ENCODE measurements around the gene CENPN.

CENPN gene

GRCh38 chr16:81006813-81007695 is at the start of gene CENPN, which contains the start of gene CMC2:
CENPN (plus strand) TSS chr16:81007214; CDS start chr16:81011940, 4,726 bp downstream.
CMC2 (minus strand) TSS chr16:81006885; CDS start chr16:80997394, 9,491 bp downstream.
- peak; percentile 97 for DNase-seq

DNA sequence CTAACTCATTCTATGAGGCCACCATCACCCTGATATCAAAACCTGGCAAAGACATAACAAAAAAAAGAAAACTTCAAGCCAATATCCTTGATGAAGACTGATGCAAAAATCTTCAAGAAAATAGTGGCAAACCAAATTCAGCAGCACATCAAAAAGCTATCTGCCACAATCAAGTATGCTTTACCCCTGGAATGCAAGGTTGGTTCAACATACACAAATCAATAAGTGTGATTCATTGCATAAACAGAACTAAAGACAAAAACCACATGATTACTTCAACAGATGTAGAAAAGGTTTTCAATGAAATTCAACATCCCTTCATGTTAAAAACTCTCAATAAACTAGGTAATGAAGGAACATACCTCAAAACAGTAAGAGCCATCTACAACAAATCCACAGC is 48.7 kb upstream of the CENPN start:
- DNase-seq, result no peak

DNA sequence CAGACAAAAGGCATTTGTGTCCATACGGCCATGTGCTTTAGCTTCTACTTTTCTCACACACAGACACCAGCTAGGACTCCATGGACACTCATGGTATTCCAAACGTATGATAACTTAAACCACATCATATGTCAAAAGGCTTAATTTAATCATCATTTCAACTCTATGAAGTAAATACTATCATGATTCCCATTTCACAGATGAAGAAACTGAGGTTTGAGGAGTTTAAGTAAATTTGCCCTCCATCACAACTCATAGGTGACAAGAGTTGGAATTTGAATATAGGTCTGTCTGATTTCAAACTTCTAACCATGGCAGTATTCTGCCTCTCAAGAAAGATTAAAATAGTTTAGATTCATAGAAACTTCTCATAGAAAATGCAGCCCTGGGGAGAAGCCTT is 44.1 kb upstream of the CENPN start:
- DNase-seq, result no peak

GRCh38 chr16:80964351-80964750 is 42.7 kb upstream of the CENPN start:
- DNase-seq, result no peak

DNA sequence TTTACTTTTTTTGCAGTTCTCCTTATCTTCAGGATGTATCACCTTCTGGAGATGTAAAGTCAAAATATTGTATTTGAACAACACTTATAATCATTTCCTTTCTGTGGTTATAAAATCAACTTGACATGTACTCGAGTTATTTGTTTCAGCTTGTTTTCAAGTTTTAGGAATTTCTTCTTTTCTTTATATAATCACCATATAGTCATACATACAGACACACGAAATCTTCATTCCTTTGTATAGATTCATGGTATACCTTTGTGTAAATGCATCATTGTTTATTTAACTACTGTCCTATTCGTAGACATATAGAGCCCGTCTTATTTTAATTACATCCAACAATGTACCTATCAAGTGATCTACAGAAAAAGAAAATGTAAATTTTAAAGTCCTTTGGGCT is 40.4 kb upstream of the CENPN start:
- DNase-seq, result no peak

DNA sequence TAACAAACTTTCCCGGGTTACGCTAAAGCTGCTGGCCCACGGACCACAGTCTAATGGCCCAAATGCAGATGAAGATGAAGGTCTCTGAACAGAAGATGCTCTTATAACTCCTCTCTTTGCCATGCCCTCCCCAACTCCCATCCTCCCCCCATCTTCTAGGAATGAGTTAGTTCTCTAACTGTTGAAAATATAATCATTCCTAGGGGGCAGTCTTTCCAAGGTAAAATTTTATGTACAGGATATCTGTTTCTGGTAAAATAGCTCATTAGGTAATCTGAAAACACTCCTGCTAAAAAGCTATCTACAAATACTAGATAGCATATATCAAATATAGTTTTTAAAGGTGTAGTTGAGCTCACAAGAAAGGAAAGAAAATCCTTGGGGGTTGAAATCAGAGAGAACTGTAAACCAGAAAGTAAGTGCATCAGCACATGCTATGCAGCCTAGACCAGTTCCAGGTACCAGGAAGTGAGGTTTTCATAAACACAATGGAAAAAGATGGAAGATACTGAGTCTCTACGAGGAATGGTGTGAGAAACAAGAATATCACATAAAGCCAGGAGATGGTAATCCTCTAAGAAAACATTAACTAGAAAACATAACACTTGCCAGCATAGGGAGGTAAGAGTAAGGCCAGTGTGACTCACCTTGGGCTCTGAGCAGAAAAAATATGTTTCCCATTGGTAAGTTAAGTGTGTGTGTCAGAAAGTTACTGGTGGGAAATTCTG is 38.5 kb upstream of the CENPN start:
- no peak for DNase-seq

DNA sequence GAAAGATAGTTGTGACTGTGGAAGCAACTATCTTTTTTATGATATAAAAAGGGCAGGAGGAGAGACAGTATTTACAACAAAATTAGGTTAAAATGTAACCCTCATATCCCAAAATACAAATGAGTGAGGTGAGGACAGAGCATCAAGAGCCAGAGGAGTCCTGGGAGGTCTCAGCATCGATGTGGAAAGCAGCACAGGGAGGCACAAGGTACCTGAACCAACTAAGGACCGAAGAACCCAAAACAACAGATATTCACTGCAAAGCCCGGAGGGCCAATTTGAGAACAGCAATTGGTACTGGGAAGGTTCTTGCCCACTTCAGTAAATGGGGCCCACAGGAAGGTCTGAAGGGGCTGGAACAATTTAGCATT is 37.9 kb upstream of the CENPN start:
- DNase-seq, result no peak

GRCh38 chr16:80971819-80972218 is 35.2 kb upstream of the CENPN start:
- no peak for DNase-seq

DNA sequence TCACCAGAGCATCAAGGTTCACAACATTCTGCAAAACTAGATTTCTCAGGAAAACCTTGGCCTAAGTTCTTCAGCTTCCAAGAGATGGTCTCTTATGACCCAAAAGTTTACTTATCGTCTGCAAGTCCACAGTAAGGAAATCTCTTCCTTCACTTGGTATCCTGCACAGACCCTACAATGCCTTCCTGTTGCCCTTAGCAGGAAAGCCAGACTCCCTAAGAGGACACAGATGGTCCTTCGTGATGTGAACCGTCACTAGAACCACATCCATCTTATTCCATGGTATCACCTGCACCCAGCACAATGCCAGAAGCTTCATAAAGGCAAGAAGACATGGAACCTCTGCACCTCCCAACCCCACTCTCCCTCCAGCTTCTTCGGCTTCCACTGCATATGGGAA is 34.4 kb upstream of the CENPN start:
- DNase-seq, result no peak

- DNase-seq, result peak; percentile 30
These were observed 33.0 kb upstream of the CENPN start for GRCh38 chr16:80973991-80974390.

GRCh38 chr16:80974649-80975376 is 32.2 kb upstream of the CENPN start:
- peak; percentile 30 for DNase-seq

DNA sequence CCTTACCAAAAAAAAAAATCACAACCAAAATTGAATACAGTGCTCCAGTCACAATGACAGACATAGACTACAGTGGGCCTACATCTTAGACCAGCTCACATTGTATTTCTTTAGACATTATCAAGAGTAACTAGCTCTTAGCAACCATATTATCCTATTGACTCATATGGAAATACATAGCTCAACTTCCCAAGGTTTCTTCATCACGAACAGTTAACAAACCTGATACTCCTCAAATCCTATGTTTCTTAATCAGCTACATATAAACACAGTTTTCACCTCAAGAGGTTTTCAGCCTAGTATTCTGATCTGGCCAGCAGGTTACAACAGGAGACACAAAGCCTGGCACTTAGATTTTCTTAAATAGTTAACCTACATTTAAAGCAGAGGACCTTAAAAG is 30.1 kb upstream of the CENPN start:
- DNase-seq, result no peak

GRCh38 chr16:80981103-80981502 is 25.9 kb upstream of the CENPN start:
- no peak for DNase-seq

- DNase-seq, result no peak
These were observed 24.4 kb upstream of the CENPN start for GRCh38 chr16:80982646-80983045.

DNA sequence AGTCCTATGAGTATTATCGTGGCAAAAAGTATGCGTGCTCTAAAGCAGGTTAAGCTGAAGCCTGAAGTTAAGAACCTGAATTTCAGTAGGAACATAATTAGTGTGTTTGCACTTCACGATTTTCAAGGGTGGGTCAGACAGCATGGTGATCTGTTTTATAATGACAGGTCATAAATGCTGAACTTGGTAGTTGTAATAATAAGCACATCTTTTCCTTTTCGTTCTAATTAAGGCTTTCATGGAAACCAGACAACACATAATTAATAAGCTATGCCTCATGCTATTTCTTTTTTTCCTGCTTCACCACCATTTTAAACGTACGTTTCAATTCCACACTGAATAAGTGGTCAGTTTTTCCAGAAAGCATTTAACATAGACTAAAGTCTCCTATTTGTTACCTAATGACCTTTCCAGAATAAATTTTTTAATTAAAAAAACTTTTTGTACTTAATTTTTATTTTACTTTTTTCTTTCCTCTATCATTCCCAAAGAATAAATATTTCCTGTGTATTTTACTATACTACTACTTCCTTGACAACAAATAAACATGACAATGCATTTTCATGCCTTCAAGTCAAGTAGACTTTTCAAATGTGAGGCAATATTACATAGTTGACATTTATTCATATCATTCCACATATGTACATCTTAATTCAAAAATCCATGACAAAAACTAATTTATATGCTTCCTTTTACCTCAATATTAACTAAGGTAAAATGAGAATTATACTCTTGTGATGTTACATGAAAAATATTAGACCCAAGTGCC is 22.7 kb upstream of the CENPN start:
- DNase-seq, result no peak

GRCh38 chr16:80985611-80986010 is 21.4 kb upstream of the CENPN start:
- DNase-seq, result no peak

- DNase-seq, result peak; percentile 7
These were observed 20.5 kb upstream of the CENPN start for GRCh38 chr16:80986557-80986956.

GRCh38 chr16:80988756-80989155 is 18.3 kb upstream of the CENPN start:
- no peak for DNase-seq

DNA sequence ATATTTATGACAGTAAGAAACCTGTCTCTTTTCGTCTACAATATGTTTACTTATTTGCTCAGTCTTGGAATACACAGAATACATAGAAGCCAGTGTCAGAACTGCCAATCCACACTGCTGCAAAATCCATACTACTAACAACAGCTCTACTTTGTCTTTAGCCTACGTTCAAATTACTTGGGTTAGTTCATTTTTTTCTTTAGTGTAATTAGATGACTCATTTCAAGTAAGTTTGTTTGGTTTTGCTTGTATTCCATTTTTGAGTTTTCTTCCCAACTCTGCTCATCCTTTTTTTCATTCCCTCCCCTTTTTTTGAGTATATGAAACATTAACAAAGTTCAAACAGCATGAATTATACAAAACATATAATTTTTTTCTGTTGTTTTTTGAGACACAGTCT is 17.2 kb upstream of the CENPN start:
- DNase-seq, result no peak

DNA sequence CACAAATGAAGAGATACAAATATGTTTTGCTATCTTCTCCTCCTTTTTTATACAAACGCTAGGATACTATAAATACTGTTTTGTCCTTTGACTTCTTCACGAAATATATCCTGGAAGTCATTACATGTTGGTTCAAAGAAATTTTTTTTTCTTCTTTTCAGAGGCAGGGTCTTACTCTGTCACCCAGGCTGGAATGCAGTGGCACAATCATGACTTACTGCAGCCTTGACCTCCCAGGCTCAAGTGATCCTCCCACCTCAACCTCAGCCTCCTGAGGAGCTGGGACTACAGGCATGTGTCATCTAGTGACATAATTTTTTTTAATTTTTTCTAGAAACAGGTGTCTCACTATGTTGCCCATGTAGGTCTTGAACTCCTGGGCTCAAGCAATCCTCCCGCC is 16.4 kb upstream of the CENPN start:
- DNase-seq, result no peak

DNA sequence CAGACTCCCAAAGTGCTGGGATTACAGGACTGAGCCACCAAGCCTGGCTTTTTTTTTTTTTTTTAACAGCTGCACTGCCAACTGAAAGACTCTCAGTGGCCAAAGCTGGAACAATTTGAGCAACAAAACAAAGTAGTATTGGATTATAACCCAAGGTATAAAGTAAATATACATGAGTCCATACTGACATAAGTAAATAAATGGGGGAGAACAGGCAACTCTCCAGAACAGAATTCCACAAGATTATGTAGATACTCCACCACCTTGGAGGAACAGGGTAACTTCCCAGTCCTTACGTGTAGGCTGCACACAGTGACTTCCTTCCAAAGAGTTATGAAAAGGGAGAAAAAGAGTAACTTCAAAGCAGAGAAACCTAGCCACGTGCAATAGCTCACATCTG is 16.0 kb upstream of the CENPN start:
- no peak for DNase-seq

DNA sequence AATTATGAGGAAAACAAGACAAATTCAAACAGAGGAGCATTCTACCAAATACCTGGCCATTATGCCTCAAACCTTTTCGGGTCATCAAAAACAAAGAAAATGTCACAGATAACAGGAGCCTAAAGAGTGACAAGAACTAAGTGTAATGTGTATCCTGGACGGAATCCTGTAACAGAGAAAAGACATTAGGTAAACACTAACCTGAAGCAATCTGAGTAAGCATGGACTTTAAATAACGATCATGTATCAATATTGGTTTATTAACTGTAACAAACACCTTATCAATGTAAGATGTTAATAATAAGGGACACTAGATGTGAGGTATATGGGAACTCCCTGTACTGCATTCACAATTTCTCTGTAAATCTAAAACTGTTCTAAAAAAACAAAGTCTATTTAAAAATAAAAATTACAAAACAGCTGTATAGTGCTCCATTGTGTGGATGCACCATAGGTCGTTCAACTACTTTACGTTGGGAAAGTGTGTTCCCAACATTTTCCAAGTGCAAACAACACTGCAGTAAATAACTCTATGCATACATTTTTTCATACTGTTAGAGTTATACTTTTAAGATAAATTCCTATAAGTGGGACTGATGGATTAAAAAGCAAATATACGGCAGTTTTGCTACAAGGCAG is 15.1 kb upstream of the CENPN start:
- no peak for DNase-seq

All from OCI-M1 (cell line).